Measurements from ENCODE around the gene CDX1. TPM values are rescaled to one million over a fixed set of nuclear protein-coding genes. Genes with fewer than 3 reads are reported as not detected.

The CDX1 gene
- total RNA-seq (2014; rRNA removed), result not detected in 2 replicates
- Bru-seq, nascent RNA, result not detected
- not detected for BruChase-seq, experiment 1, labeled RNA remaining after a 6-hour chase
- BruChase-seq, experiment 2, labeled RNA remaining after a 2-hour chase, result not detected
- long read RNA-seq, result 0 reads

DNA sequence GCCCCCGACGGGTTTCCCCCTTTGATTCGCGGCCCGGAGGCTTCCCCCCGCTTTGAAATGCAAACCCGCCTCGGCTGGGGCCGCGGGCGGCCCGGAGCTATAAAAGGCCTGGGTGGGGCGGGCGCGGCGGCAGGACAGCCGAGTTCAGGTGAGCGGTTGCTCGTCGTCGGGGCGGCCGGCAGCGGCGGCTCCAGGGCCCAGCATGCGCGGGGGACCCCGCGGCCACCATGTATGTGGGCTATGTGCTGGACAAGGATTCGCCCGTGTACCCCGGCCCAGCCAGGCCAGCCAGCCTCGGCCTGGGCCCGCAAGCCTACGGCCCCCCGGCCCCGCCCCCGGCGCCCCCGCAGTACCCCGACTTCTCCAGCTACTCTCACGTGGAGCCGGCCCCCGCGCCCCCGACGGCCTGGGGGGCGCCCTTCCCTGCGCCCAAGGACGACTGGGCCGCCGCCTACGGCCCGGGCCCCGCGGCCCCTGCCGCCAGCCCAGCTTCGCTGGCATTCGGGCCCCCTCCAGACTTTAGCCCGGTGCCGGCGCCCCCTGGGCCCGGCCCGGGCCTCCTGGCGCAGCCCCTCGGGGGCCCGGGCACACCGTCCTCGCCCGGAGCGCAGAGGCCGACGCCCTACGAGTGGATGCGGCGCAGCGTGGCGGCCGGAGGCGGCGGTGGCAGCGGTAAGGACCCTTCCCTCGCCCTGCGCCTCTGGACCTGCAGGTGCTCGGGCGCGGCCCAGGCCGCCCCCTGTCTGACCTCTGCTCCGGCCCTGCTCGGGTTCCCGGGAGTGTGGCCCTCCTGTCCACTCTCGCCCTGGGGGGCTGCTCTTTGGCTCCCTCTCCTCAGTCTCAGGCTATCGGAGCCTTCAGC, at the start of gene CDX1:
CDX1 (plus strand) TSS at position 129 of the 862 bp plus-strand sequence; CDS start at position 228, 99 bp downstream.
- TF ChIP-seq EZH2 (IDR thresholded peaks at IDR 0.05; ENCODE audit: low read length, unreplicated experiment), result no peak
- no peak for TF ChIP-seq EZH2phosphoT487 (IDR thresholded peaks at IDR 0.05; ENCODE audit: borderline replicate concordance, low read length)
- TF ChIP-seq, protein P1, sequence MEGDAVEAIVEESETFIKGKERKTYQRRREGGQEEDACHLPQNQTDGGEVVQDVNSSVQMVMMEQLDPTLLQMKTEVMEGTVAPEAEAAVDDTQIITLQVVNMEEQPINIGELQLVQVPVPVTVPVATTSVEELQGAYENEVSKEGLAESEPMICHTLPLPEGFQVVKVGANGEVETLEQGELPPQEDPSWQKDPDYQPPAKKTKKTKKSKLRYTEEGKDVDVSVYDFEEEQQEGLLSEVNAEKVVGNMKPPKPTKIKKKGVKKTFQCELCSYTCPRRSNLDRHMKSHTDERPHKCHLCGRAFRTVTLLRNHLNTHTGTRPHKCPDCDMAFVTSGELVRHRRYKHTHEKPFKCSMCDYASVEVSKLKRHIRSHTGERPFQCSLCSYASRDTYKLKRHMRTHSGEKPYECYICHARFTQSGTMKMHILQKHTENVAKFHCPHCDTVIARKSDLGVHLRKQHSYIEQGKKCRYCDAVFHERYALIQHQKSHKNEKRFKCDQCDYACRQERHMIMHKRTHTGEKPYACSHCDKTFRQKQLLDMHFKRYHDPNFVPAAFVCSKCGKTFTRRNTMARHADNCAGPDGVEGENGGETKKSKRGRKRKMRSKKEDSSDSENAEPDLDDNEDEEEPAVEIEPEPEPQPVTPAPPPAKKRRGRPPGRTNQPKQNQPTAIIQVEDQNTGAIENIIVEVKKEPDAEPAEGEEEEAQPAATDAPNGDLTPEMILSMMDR (conservative IDR thresholded peaks at IDR 0.05; ENCODE audit: low read depth, low read length), result no peak
- ChIA-PET POLR2A (ENCODE audit: unreplicated experiment) (no interaction called here), CTCF (no interaction called here)
- Histone ChIP-seq H3K9ac (ENCODE audit: low read length) (no peak within 1 kb of the TSS), H3K4me1 (ENCODE audit: insufficient read depth, low read length) (peaks cover 4% of the 10 kb centered on the region; the same call in 1 of the 2 replicates), H3K27me3 (ENCODE audit: low read length) (peaks cover 3% of the 10 kb centered on the region; the same call in 1 of the 2 replicates), H3K9me3 (ENCODE audit: low read length) (no peaks in the 10 kb centered on the region), H3K79me2 (ENCODE audit: low read length) (no peaks in the 10 kb centered on the region), H3F3A (ENCODE audit: low read length, unreplicated experiment) (no peaks in the 10 kb centered on the region), H3K27ac (ENCODE audit: low read length) (no peak within 1 kb of the TSS), H2AFZ (ENCODE audit: low read length) (no peak within 1 kb of the TSS), H3K36me3 (ENCODE audit: low read depth, low read length) (no peaks in the 10 kb centered on the region), H3K4me3 (ENCODE audit: low read length) (no peak within 1 kb of the TSS), H4K20me1 (ENCODE audit: low read length) (no peaks in the 10 kb centered on the region), H3K9me2 (replicated peaks; ENCODE audit: low read length) (no peaks in the 10 kb centered on the region), H3K4me2 (ENCODE audit: low read length) (no peak within 1 kb of the TSS)
- BruUV-seq (replicated peaks), result no TSS peak
- ATAC-seq (no peak), DNase-seq (no peak)
- intact Hi-C loops (cut with micrococcal nuclease), result no loop called here

DNA sequence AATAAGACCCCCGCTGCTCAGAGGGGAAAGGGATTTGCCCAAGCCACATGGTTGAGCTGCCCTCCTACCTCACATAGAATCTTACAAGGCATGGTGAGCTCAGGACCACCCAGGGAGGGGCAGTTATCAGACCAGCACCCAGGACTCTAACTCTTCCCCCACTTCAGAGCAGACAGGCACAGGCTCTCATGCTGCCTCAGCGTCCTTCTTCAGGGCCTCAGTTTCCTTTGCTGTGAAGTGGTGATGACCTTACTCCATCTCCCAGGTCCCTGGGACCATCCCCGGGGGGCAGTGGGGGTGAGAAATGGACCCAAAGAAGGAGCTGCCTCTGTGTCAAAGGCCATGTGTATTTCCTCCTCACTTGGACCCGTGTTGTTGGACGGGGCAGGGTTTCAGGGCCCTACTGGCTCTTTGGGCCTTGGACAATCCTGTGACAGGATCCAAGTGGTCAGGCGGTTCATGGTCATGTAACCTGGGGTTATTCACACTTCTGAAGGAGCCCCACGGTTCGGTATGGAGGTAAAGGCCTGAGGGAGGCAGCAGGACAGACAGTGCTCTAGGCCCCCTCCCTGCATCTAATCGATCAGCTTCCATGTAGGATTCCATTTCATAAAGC, 48.5 kb upstream of the CDX1 start:
- H3K27me3 ChIP-seq (ENCODE audit: low read length), result no peaks in the 10 kb centered on the region
- DNase-seq (no peak), ATAC-seq (no peak)
- intact Hi-C loops (cut with micrococcal nuclease), result no loop called here
- H3K9ac ChIP-seq (ENCODE audit: low read length), result no peak overlapping the region
- ChIA-PET CTCF (no interaction called here), POLR2A (ENCODE audit: unreplicated experiment) (no interaction called here)
- TF ChIP-seq, protein P1 (conservative IDR thresholded peaks at IDR 0.05; ENCODE audit: low read depth, low read length), result no peak
- TF ChIP-seq EZH2 (IDR thresholded peaks at IDR 0.05; ENCODE audit: low read length, unreplicated experiment) (no peak), EZH2phosphoT487 (IDR thresholded peaks at IDR 0.05; ENCODE audit: borderline replicate concordance, low read length) (no peak)
- H3K27ac ChIP-seq (ENCODE audit: low read length), result no peak overlapping the region
- BruUV-seq (replicated peaks), result no TSS peak
- H3F3A ChIP-seq (ENCODE audit: low read length, unreplicated experiment), result no peaks in the 10 kb centered on the region
- H3K9me2 ChIP-seq (replicated peaks; ENCODE audit: low read length), result no peaks in the 10 kb centered on the region
- H4K20me1 ChIP-seq (ENCODE audit: low read length), result no peaks in the 10 kb centered on the region
- no peaks in the 10 kb centered on the region for H3K79me2 ChIP-seq (ENCODE audit: low read length)
- peaks cover 4% of the 10 kb centered on the region for H3K4me1 ChIP-seq (ENCODE audit: insufficient read depth, low read length)
- H3K36me3 ChIP-seq (ENCODE audit: low read depth, low read length), result no peaks in the 10 kb centered on the region
- H3K4me3 ChIP-seq (ENCODE audit: low read length), result no peak overlapping the region
- no peak overlapping the region for H3K4me2 ChIP-seq (ENCODE audit: low read length)
- H2AFZ ChIP-seq (ENCODE audit: low read length), result no peak overlapping the region
- H3K9me3 ChIP-seq (ENCODE audit: low read length), result no peaks in the 10 kb centered on the region
